Keratinocyte (primary cell): ENCODE measurements around the gene HDLBP. TPM values are rescaled to one million over a fixed set of nuclear protein-coding genes. Genes with fewer than 3 reads are reported as not detected.

Experiments
- DNase-seq: peaks from one replicate; pipeline ENCODE4 v3.0.0-alpha.2; 2011; ENCODE audit warnings: low read depth, missing footprints, low spot score
- FAIRE-seq: peaks from 2 replicates; lab custom pipeline; 2011; peaks lifted over from hg19 to GRCh38; lab: Jason Lieb, UNC
- H2AFZ ChIP-seq: 2 replicates; pipeline ENCODE4 v1.6.0; 2012; ENCODE audit warnings: low read length, control low read depth, inconsistent platforms; ENCODE audit not compliant: control insufficient read depth
- H3K27ac ChIP-seq: 2 replicates; pipeline ENCODE4 v1.5.1; 2011; ENCODE audit warnings: low read length; ENCODE audit not compliant: control insufficient read depth, insufficient read depth
- H3K27me3 ChIP-seq: 3 replicates; pipeline ENCODE4 v1.6.0; 2011; ENCODE audit warnings: low read length; ENCODE audit not compliant: control insufficient read depth, insufficient read depth; ENCODE audit errors: extremely low read depth
- H3K36me3 ChIP-seq, 2 experiments: 2 replicates in 1 of 2; 3 replicates in 1 of 2; pipeline ENCODE4 v1.5.1; 2011; ENCODE audit warnings: low read length in 2 of 2, mild to moderate bottlenecking in 1 of 2; ENCODE audit not compliant: control insufficient read depth in 2 of 2, insufficient read depth in 2 of 2; ENCODE audit errors: extremely low read depth in 1 of 2
- H3K4me1 ChIP-seq: 3 replicates; pipeline ENCODE4 v1.5.1; 2011; ENCODE audit warnings: low read length; ENCODE audit not compliant: control insufficient read depth, insufficient read depth; ENCODE audit errors: extremely low read depth
- H3K4me2 ChIP-seq: 3 replicates; pipeline ENCODE4 v1.6.0; 2011; ENCODE audit warnings: low read depth, low read length; ENCODE audit not compliant: control insufficient read depth, insufficient read depth; ENCODE audit errors: extremely low read depth
- H3K4me3 ChIP-seq, 3 experiments: fragments of 200-600 bp in 1 of 3; sonication (generic) in 1 of 3; 2 replicates in 2 of 3; 3 replicates in 1 of 3; pipeline ENCODE4 v1.5.1; 2011 to 2016; ENCODE audit warnings: low read length in 3 of 3, mild to moderate bottlenecking in 3 of 3, control low read depth in 2 of 3, inconsistent platforms in 1 of 3, low read depth in 1 of 3, mixed read lengths in 1 of 3, mixed run types in 1 of 3, moderate library complexity in 1 of 3; ENCODE audit not compliant: control insufficient read depth in 2 of 3, insufficient read depth in 2 of 3; ENCODE audit errors: extremely low read depth in 1 of 3
- H3K79me2 ChIP-seq: 2 replicates; pipeline ENCODE4 v1.6.0; 2012; ENCODE audit warnings: low read length; ENCODE audit not compliant: control insufficient read depth, insufficient read depth
- H3K9ac ChIP-seq: 3 replicates; pipeline ENCODE4 v1.6.0; 2011; ENCODE audit warnings: low read length; ENCODE audit not compliant: control insufficient read depth, insufficient read depth; ENCODE audit errors: extremely low read depth
- H3K9me1 ChIP-seq: 3 replicates; pipeline ENCODE4 v1.6.0; 2011; ENCODE audit warnings: low read length; ENCODE audit not compliant: control insufficient read depth, insufficient read depth; ENCODE audit errors: extremely low read depth
- H3K9me3 ChIP-seq: 2 replicates; pipeline ENCODE4 v1.5.1; 2012; ENCODE audit warnings: low read depth, low read length; ENCODE audit not compliant: control insufficient read depth
- H4K20me1 ChIP-seq: 3 replicates; pipeline ENCODE4 v1.6.0; 2011; ENCODE audit warnings: low read length; ENCODE audit not compliant: control insufficient read depth, insufficient read depth; ENCODE audit errors: extremely low read depth
- CTCF ChIP-seq, 3 experiments: IDR thresholded peaks in 1 of 3; conservative IDR thresholded peaks in 1 of 3; optimal IDR thresholded peaks in 1 of 3; 2 replicates in 2 of 3; 3 replicates in 1 of 3; pipeline versions ENCODE3 to v1.5.1; 2011; ENCODE audit warnings: low read length in 3 of 3, mild to moderate bottlenecking in 3 of 3, moderate library complexity in 2 of 3, control low read depth in 1 of 3, inconsistent platforms in 1 of 3; ENCODE audit not compliant: insufficient read depth in 2 of 3; ENCODE audit errors: extremely low read depth in 1 of 3
- EZH2 ChIP-seq: IDR thresholded peaks from one replicate; pipeline ENCODE4 v1.6.1; 2012; ENCODE audit warnings: inconsistent platforms, mild to moderate bottlenecking, low read length, moderate library complexity
- dilution Hi-C: fragments of 300-500 bp; cut with MboI; formaldehyde crosslinking; loops from one replicate; pipeline ENCODE4 v1.7.0; 2020; ENCODE audit warnings: low sequenced_read_pairs; ENCODE audit not compliant: extremely low pct_ligation_motif_present
- polyA plus RNA-seq, 5 experiments: library from polyadenylated mRNA; depleted of rRNA in 3 of 5; stranded (reverse) in 3 of 5; stranded (forward) in 1 of 5; unstranded in 1 of 5; fragments of >200 nt; gene quantifications; 1 replicate in 1 of 5; 2 replicates in 3 of 5; 3 replicates in 1 of 5; pipeline versions ENCODE4 v1.2.1 to v1.2.3, GENCODE V29; 2011 to 2012; ENCODE audit warnings: missing spikeins in 2 of 5, low read depth in 1 of 5, low replicate concordance in 1 of 5

The HDLBP gene
- polyA plus RNA-seq, 1 donor (not counting 4 experiments of a cell fraction or from before 2014, with no cell fraction given): 289 TPM

DNA sequence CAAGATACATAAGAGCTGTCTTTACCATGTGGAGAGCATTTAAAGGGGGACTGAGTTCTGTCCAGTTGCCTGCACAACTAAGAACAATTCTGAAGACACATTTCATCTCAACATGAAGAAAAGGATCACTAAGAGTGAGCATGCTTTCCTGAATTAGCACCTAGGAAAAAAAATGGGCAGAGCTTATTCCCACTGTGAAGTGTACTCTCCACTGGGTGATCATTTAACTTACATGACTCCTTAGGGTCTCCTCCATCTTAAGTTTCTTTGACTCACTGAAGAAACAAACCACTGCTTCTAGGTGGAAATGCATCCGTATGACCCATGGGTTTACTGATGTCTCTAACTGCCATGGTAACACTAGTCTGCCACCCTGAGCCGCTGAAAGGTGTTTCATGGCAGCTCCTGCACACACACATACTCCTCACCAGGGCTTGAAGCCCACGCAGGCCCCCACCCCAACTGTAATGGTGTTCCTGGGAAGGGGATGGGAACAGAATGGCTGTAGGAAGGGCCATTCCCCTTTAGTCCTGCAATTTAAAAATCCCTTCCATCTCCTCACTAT lies 27.1 kb downstream of the HDLBP start:
- TF ChIP-seq EZH2 (no peak), CTCF (optimal IDR thresholded peaks at IDR 0.05 in 1 of 3, IDR thresholded peaks at IDR 0.05 in 1 of 3, conservative IDR thresholded peaks at IDR 0.05 in 1 of 3; ENCODE audit: extremely low read depth in 1 of 3, insufficient read depth in 2 of 3, low read length in 3 of 3) (no peak)
- Histone ChIP-seq H2AFZ (no peak overlapping the region), H4K20me1 (peaks cover 13% of the 10 kb centered on the region), H3K9me1 (peaks cover 2% of the 10 kb centered on the region), H3K4me2 (peak overlapping the region; percentile 96), H3K79me2 (peaks cover 91% of the 10 kb centered on the region), H3K27me3 (no peaks in the 10 kb centered on the region), H3K4me3 (peak overlapping the region in 1 of 3 experiments; percentile 67), H3K4me1 (peaks cover 26% of the 10 kb centered on the region), H3K9ac (no peak overlapping the region), H3K36me3 (peaks cover 3 to 18% of the 10 kb centered on the region in 2 experiments), H3K9me3 (no peaks in the 10 kb centered on the region), H3K27ac (peak overlapping the region; percentile 56)
- dilution Hi-C loops: no loop called here
- DNase-seq: no peak
- no peak for FAIRE-seq

GRCh38 chr2:241286348-241287090 lies 29.0 kb downstream of the HDLBP start:
- H3K4me3 ChIP-seq: no peak overlapping the region
- H4K20me1 ChIP-seq: peaks cover 3% of the 10 kb centered on the region
- no peak overlapping the region for H2AFZ ChIP-seq
- peaks cover 88% of the 10 kb centered on the region for H3K79me2 ChIP-seq
- no peaks in the 10 kb centered on the region for H3K9me3 ChIP-seq
- no peaks in the 10 kb centered on the region for H3K27me3 ChIP-seq
- H3K9ac ChIP-seq: no peak overlapping the region
- H3K4me1 ChIP-seq: peaks cover 26% of the 10 kb centered on the region
- peaks cover 3 to 14% of the 10 kb centered on the region in 2 experiments for H3K36me3 ChIP-seq
- FAIRE-seq: no peak
- dilution Hi-C loops: no loop called here
- H3K9me1 ChIP-seq: no peaks in the 10 kb centered on the region
- H3K4me2 ChIP-seq: no peak overlapping the region
- no peak for TF ChIP-seq EZH2
- no peak for TF ChIP-seq CTCF (optimal IDR thresholded peaks at IDR 0.05 in 1 of 3, IDR thresholded peaks at IDR 0.05 in 1 of 3, conservative IDR thresholded peaks at IDR 0.05 in 1 of 3; ENCODE audit: extremely low read depth in 1 of 3, insufficient read depth in 2 of 3, low read length in 3 of 3)
- H3K27ac ChIP-seq: no peak overlapping the region
- no peak for DNase-seq
